ENCODE measurements around the gene DNAH17.

Gene DNAH17

DNA sequence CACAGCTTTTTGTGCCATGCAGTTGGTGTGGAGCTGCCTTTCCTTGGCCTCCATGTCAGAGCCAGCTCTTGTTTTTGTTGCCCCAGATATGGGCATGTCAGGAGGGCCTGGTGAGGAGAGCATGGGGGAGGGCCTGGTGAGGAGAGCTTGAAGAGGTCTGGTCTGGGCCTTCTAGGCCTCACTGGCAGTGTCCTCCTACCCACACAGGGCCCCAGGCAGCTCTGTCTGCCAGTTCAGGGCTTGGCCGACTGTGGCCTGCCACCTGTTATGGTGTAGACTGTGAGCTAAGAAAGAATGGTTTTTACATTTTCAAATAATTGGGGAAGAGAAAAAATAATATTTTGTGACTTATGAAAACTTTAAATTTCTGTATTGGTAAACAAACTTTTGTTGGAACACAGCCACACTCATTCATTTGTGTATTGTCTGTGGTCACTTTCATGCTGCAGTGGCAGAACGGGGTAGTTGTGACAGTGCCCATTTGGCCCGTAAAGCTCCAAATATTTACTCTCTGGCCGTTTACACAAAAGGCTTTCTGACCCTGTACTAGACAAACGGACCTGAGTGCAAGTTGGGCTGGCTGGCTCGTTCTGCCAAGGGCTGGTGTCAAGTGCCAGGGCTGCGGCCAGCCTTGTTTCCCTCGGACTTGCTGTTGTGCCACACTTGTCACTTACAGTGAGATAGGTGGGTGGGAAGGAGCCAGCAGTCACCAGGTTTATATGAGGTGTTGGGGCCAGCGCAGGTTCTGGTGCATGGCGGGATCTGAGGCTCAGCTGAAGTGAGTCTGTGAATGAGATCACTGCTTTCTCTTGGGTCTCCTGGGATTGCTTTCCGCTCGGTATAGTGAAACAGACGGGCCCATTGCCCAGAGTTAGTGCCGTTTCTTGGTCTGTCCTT, 180.5 kb downstream of the DNAH17 start:
- in situ Hi-C loops (cut with MboI; ENCODE audit: low pct_unique_long_range_greater_than_20kb, low sequenced_read_pairs) = no loop called here
- no peak for DNase-seq

GRCh38 chr17:78395155-78395554, 182.0 kb downstream of the DNAH17 start:
- no peak for DNase-seq
- in situ Hi-C loops (cut with MboI; ENCODE audit: low pct_unique_long_range_greater_than_20kb, low sequenced_read_pairs) = no loop called here

DNA sequence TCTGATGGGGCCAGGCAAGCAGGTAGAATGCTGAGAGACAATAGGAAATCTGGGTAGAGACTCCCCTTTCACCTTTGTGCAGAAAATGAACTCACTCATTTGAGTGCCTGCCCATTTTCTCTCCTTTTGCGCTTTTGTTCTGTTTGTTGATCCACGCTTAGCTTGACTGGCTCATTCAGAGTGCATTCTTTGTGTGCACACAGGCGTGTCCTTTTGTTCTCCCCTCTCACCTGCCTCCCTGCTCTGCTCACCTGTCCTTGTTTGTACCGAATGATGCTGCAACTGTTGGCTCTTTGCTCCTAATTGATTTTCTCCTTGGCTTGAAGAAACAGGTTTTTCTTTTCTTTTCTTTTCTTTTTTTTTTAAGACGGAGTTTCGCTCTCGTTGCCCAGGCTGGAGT, 183.0 kb downstream of the DNAH17 start:
- DNase-seq = no peak
- in situ Hi-C loops (cut with MboI; ENCODE audit: low pct_unique_long_range_greater_than_20kb, low sequenced_read_pairs) = no loop called here

- in situ Hi-C loops (cut with MboI; ENCODE audit: low pct_unique_long_range_greater_than_20kb, low sequenced_read_pairs) = no loop called here
- DNase-seq = no peak
Measured at GRCh38 chr17:78393575-78393974, 183.6 kb downstream of the DNAH17 start.

- in situ Hi-C loops (cut with MboI; ENCODE audit: low pct_unique_long_range_greater_than_20kb, low sequenced_read_pairs) = no loop called here
- no peak for DNase-seq
Measured at GRCh38 chr17:78392295-78392694, 184.9 kb downstream of the DNAH17 start.

DNA sequence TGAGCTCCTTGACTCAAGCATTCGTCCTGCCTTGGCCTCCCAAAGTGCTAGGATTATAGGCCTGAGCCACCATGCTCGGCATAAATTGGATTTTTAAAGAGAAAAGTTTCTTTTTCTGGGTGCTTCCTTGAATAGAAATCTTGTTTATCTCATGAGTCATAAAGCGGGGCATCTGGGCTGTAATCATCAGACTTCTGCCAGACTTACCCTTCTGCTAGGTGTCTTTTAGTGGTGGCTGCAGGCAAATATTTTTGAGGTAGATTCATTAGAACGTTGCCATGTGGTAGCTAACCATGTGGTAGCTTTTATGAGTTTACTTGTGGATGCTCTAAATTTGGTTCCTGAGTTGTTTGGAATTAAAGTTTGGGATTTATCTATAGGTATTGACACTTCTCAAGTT, 185.4 kb downstream of the DNAH17 start:
- DNase-seq = no peak
- in situ Hi-C loops (cut with MboI; ENCODE audit: low pct_unique_long_range_greater_than_20kb, low sequenced_read_pairs) = no loop called here

DNA sequence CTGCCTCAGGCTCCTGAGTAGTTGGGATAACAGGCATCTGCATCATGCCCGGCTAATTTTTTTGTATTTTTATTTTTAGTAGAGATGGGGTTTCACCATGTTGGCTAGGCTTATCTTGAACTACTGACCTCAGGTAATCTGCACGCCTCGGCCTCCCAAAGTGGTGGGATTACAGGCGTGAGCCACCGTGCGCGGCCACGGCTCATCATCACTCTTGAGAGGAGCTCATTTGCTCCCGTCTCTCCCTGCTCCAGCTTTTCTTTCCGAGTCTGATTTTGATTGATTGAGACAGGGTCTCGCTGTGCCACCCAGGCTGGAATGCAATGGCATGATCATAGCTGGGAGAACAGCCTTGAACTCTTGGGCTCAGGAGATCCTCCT, 186.2 kb downstream of the DNAH17 start:
- in situ Hi-C loops (cut with MboI; ENCODE audit: low pct_unique_long_range_greater_than_20kb, low sequenced_read_pairs) = no loop called here
- DNase-seq = no peak

GRCh38 chr17:78390241-78391050, 186.8 kb downstream of the DNAH17 start:
- DNase-seq = no peak
- in situ Hi-C loops (cut with MboI; ENCODE audit: low pct_unique_long_range_greater_than_20kb, low sequenced_read_pairs) = no loop called here

GRCh38 chr17:78387977-78388941, 188.9 kb downstream of the DNAH17 start:
- DNase-seq = peak; percentile 91
- in situ Hi-C loops (cut with MboI; ENCODE audit: low pct_unique_long_range_greater_than_20kb, low sequenced_read_pairs) = no loop called here

DNA sequence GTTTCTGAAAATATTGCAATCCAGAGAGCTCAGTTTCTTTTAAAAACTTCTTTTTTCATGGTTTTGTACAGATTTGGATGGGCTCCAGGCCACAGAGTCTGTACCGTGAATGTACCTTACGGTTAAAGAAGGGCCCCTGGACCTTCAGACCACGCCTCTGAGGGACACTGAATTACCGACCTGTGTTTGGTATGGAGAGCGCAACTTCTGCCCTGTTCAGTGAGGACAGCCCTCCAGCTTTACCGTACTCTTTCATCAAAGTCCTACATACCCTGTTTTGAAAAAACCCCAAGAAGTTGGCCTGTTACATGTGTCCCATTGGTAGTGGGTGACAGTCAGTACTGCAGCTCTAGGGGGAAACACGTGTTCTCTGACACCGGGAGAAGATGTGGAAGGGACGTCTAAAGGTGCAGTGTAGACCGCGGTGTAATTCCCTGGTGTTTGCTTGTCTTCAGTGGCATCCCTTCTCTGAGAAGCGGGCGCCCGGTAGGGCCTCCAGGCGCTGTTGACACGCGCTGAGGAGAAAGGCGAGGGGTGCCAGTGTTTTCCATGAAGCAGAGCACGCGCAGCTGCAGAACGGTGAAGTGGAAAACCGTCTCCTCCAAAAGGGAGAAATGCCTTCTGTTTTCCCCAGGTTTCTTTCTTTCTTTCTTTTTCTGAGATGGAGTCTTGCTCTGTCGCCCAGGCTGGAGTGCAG, 192.6 kb downstream of the DNAH17 start:
- DNase-seq = no peak
- in situ Hi-C loops (cut with MboI; ENCODE audit: low pct_unique_long_range_greater_than_20kb, low sequenced_read_pairs) = no loop called here

- DNase-seq = peak; percentile 80
- in situ Hi-C loops (cut with MboI; ENCODE audit: low pct_unique_long_range_greater_than_20kb, low sequenced_read_pairs) = no loop called here
Measured at GRCh38 chr17:78383725-78384471, 193.3 kb downstream of the DNAH17 start.

DNA sequence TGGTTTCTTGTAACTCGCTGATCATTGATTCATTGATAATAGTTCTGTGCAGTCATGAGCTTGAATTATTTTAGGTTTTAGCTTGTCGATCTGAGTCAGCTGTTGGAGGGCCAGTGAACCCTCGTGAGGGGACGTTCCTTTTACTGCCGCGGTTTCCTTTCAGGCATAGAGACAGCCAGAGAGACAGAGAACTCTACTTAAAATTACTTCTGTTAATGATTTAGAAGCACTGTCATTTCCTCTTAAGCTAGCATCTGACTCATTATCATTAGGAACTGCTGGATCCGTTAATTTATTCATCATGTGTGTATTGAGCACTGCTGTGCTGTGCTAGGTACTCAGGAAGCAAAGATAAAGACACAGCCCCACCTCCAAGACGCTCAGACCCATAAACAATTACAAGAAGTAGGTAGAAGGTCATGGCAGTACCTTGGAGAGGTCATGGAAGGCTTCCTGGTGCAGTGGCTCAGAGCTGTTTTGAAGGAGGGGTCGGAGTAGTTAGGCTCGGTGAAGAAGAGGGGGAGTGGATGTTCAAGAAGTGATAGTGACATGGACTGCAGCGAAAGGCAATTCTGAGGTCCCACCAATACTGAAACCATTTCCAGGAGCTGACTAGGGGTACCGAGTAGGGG, 195.5 kb downstream of the DNAH17 start:
- in situ Hi-C loops (cut with MboI; ENCODE audit: low pct_unique_long_range_greater_than_20kb, low sequenced_read_pairs) = no loop called here
- DNase-seq = peak; percentile 72

DNA sequence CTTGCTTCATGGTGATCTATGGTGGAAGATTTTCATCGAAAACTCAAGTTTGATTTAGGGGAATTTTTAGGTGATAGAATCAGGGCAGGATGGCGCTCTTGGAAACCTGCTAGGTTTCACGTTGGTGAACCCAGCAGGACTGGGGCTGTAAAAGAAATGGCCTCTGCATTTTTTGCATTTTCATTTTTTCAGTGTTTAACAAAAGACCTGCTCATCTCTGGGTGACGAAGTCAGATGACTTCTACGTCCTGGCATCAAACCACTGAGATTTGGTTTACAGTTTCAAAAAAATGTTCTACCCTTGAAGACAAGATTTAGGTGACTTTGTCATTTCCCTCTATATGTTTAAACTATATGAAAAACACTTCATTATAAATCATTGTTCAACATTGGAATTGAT, 196.8 kb downstream of the DNAH17 start:
- no peak for DNase-seq
- in situ Hi-C loops (cut with MboI; ENCODE audit: low pct_unique_long_range_greater_than_20kb, low sequenced_read_pairs) = no loop called here

DNA sequence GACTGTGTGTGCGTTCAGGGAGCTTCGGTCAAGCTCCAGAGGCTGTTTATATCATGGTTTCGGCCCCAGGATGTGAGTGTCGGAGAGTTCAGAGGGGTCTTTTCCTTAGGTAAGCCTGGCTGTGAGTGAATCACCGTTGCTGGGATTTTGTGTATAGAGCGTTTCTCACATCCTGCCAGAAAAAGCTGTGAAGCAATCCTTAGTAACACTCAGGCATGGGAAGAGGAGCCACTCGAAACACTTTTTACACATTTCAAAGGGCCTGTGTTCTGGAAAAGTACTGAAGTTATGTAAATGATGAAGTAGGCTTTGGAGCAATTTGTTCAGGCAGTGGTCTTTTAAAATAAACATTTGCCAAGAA, 198.1 kb downstream of the DNAH17 start:
- in situ Hi-C loops (cut with MboI; ENCODE audit: low pct_unique_long_range_greater_than_20kb, low sequenced_read_pairs) = no loop called here
- no peak for DNase-seq

DNA sequence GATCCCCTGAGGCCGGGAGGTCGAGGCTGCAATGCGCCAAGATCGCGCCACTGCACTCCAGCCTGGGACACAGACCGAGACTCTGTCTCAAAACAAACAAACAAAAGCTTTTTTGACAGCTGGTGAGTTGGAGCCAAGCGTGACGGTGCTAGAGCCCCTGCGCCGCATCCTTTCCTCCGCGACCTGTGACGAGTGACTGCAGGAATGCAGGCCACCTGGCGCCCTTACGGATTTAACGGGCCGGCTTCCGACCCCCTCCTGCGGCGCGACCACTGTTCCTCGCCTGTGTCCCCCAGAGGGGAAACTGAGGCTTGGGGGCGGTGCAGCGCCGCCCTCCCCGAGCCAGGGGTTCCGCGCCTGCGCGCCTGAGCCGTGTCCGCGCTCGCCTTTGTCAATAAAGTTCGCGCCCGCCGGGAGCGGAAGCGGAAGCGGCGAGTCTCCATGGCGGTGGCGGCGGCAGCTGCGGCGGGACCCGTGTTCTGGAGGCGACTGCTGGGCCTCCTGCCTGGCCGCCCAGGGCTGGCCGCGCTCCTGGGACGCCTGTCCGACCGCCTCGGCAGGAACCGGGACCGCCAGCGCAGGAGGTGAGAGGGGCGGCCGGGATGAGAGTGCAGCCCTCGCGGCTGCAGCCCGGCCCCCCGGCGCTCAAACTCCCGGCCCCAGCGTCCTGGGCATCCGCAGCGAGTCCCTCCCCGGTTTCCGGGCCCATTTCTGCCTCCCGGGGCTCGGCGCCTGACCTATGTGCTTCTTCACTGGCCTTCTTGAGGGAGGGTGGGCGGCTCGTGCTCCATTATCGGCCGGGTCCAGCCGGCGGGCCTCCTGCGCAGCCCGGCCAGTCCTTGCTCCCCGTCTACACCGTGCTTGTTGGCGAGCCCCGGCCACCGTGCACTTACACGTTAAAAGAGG, 198.7 kb downstream of the DNAH17 start, which contains the start of gene PGS1:
Gene PGS1 (plus strand): TSS at position 425 of the 906 bp plus-strand sequence. CDS start 17 bp downstream, at position 442.
- DNase-seq = peak; percentile 70
- in situ Hi-C loops (cut with MboI; ENCODE audit: low pct_unique_long_range_greater_than_20kb, low sequenced_read_pairs) = no loop called here

- in situ Hi-C loops (cut with MboI; ENCODE audit: low pct_unique_long_range_greater_than_20kb, low sequenced_read_pairs) = no loop called here
- no peak for DNase-seq
Measured at GRCh38 chr17:78377858-78378224, 199.4 kb downstream of the DNAH17 start.

- no peak for DNase-seq
- in situ Hi-C loops (cut with MboI; ENCODE audit: low pct_unique_long_range_greater_than_20kb, low sequenced_read_pairs) = no loop called here
Measured at GRCh38 chr17:78376161-78376560, 201.0 kb downstream of the DNAH17 start.
